ENCODE data around the gene MFAP3. TPM values are rescaled to one million over a fixed set of nuclear protein-coding genes. Genes with fewer than 3 reads are reported as not detected.

Gene MFAP3
- total RNA-seq, 2 donors from 2014 or later: 40.2 to 73.7 TPM

- no peaks in the 10 kb centered on the region for H3K27me3 ChIP-seq (replicated peaks; ENCODE audit: insufficient read depth)
- TF ChIP-seq CTCF (IDR thresholded peaks at IDR 0.05): no peak
- H3K4me3 ChIP-seq: no peak overlapping the region
- DNase-seq (ENCODE audit: low spot score) (no peak), ATAC-seq (ENCODE audit: insufficient number of reproducible peaks, low FRiP score, low read depth) (no peak)
- H3K9me3 ChIP-seq: no peaks in the 10 kb centered on the region
- no peaks in the 10 kb centered on the region for H3K4me1 ChIP-seq (ENCODE audit: control insufficient read depth in 1 of 2, low read depth in 2 of 2)
- no peaks in the 10 kb centered on the region for H3K36me3 ChIP-seq
- H3K27ac ChIP-seq: no peak overlapping the region
Observed at GRCh38 chr5:154103233-154103632, 64.5 kb downstream of the MFAP3 start.

Other genes with a start within 250 kb of the MFAP3 start
- gene FAM114A2, start 57 bp upstream of the MFAP3 start, total RNA-seq: 10 to 100 TPM; 33.2 to 43.6 TPM
- 10 to 100 TPM; 43.0 to 52.7 TPM for gene GALNT10, start 151.8 kb downstream of the MFAP3 start, total RNA-seq

All from thoracic aorta (tissue), 2 donors.